Stimulated activated CD8-positive, alpha-beta memory T cell treated with anti-CD3 and anti-CD28 coated beads, Interleukin-12 subunit alpha, Interleukin-12 subunit beta, amount 100 ng/mL, for 24 hours (primary cell): ENCODE results near the gene TENT5A.
A peak's percentile ranks its signal among the peaks of the same experiment; 100 is the strongest.
"Not testable (repeated sequence)": the region's sequence is repeated elsewhere in the genome, so short reads cannot be mapped to it uniquely, and the experiment has no call there.

Experiments
- DNase-seq: peaks from one replicate; pipeline ENCODE4 v3.0.0-alpha.2; 2020; ENCODE audit errors: extremely low read depth

The TENT5A gene

DNA sequence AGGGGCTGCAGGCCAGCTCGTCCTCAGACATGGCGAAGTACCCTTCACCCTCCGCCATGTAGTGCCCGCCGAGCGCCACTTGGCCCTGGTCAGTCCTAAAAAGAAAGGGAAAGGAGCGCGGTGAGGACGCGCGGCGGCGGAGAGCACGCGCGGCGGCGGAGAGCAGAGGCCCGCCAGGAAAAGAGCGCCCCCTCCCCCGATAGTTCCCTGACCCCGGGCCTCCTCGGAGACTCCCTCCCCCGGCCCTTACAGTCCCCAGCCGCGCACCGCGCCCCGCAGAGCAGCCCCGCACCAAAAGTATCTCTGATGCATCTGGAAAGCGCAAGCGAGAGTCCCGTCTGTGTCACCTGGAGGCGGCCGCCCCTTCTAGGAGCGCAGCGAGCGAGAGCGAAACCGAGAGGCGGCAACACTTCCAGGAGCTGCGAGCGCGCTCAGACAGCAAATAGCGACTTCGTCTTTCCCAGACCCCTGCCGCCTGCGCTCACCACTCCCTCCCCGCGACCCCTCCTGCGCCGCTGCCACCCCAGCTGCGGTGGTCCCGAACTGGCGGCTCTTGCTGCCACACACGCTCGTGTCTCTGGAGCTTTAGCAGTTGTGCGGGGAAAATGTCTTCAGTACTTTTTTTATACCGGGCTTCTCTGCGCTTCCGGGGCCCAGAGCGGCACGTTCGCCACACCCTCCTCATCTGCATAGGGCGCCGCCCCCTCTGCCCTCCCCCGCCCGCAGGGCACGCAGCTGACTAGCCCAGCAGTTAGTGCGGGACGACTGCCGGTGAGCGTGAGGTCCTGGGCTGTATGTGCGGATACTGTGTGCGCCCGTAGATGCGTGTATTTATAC lies at the start of gene TENT5A:
Gene TENT5A, minus strand, starts transcription at position 598 of the 837 bp plus-strand sequence. Its CDS starts 540 bp downstream, at position 58.
- DNase-seq: peak; percentile 49

GRCh38 chr6:81801489-81801888 lies 49.0 kb upstream of the TENT5A start:
- no peak for DNase-seq

DNA sequence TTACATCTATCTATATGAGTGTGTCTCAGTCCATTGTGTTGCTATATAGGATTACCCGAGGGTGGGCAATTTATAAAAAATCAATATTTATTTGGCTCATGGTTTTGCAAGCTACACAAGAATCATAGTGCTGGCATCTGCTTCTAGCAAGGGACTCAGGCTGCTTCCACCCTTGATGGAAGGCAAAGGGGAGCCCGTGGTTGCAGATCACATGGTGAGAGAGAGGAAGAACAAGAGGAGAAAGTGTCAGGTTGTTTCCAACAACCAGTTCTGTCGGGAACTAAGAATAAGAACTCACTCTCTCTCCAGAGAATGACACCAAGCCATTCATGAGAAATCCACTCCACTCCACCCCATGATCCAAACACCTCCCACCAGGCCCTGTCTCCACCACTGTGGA lies 48.2 kb upstream of the TENT5A start:
- DNase-seq: no peak

GRCh38 chr6:81799323-81799722 lies 46.8 kb upstream of the TENT5A start:
- DNase-seq: no peak

DNA sequence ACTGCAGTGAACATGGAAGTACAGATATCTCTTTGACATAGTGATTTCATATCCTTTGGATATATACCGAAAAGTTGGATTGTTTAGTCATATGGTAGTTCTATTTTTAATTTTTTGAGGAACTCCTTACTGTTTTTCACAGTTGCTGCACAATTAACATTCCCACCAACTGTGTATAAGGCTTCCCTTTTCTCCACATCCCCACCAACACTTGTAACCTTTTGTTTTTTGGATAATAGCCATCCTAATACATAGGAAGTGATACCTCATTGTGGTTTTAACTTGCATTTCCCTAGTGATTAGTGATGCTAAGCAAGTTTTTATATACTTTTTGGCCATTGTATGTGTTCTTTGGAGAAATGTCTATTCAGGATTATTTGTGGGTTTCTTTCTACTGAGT lies 45.1 kb upstream of the TENT5A start:
- no peak for DNase-seq

DNA sequence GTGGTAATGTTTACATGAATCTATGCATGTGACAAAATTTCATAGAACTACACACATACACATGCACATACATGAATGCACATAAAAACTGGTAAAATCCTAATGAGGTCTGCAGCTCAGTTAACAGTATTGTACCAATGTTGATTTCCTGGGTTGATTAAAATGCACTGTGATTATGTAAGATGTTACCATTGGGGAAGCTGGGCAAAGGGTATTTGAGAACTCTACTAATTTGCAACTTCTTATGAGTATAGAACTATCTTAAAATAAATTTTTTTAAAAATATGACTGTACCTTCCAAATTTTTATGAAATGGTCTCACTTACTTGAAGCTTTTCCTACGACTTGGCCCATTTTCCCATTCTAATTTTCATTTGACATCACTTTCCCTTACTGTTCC lies 43.4 kb upstream of the TENT5A start:
- DNase-seq: no peak

- no peak for DNase-seq
Observed at GRCh38 chr6:81793821-81794475, 41.5 kb upstream of the TENT5A start.

DNA sequence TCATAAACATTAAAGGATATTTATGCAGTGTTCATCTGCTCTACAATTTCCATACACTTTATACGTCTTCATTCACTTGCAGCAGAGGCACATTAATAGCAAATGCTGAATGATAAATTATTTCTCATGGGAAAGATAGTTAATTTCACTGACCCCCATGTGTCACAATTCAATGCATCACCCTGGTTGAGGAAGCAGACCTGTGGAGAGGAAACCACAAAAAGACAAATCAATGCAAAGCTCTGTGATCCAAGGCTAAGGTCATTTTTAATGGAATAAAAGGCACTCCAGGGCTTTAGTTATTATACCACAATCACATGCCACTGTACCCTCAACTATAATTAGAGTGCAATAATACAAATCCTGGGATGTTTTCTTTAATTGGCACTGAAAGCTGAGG lies 40.3 kb upstream of the TENT5A start:
- no peak for DNase-seq

DNA sequence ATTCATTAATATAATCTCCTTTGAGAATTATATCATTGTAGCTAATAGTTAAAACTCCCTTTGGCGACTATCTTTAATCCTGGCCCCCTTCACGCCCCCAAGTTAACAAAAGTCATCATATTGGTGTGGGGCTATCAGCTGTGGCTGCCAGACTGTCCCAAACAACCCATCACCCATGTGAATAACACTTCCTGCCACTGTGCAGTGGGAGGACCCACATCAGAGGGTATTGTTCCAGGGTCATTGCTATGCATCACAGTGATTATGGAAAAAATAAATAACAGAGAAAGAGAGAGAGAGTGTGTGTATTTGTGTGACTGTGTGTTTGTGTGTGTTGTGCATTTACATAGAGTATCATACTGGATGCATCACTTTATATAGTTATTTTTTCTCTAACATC lies 39.3 kb upstream of the TENT5A start:
- no peak for DNase-seq

GRCh38 chr6:81790034-81790433 lies 37.6 kb upstream of the TENT5A start:
- no peak for DNase-seq

DNA sequence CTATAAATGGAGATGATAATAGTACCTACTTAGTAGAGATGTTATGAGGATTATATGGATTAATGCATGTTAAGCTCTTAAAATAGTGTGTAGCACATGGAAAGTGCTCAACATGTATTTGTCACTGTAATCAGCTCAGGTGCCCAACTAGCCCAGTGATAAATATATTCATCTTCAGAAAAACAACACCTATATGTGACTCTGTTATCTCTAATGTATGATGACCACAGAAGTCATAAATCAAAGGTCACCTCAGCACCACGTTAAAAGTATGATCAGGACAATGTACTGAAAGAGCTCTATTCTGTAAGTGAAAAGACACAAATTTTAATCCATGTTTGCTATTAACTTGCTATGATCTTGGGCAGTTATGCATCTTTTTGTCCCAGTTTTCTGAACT lies 36.8 kb upstream of the TENT5A start:
- no peak for DNase-seq

- DNase-seq: no peak
Observed at GRCh38 chr6:81788748-81789147, 36.3 kb upstream of the TENT5A start.

DNA sequence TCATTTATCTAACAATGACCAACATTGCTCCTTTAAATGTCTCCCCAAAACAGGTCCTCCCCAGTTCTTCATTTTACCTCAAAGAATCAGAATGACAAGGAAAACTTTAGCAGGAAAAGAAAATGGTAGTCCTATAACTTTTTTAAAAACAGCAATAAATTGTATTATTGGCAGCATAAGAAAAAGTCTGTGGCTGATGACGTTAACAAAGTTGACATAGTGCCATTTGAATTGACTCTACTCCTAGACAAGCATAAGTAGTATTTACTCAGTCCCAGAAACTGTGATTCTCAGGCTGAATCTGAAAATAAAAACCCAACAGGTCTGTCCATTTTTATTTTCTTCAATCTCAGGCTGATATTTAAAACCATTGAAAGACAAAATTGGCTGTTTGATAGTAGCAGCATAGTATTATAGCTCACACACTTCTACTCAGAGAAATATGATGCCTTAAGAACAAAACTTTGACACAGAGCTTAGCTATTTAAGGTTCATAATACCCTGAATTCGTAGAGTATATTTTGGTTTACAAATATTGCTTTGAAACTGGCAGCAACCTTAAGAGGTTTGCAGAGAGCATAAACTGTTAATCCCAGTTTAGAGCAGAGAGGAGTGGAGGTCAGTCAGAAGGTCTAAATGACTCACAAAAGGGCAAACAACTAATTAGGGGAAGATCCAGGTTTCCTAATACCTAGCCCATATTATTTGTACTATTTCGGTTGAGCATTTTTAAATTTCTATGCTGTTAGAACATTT lies 35.0 kb upstream of the TENT5A start:
- DNase-seq: no peak

DNA sequence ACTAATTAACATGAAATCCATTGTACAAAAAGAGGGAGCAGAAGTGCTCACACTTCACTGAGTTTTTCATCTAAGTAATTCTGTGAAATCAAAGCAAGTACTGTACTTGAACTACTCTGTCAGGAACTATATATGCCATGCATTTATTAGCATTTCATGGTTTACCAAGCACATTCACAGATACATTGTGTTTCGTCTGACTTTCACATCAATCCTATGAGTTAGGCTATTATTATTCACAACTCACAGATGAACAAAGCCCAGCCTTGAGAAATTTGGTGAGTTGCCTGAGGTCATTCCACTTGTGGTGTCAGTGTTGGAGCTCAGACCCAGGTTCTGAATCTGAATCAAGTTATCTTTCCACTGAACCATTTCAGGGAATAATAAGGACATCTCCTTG lies 33.7 kb upstream of the TENT5A start:
- DNase-seq: no peak

DNA sequence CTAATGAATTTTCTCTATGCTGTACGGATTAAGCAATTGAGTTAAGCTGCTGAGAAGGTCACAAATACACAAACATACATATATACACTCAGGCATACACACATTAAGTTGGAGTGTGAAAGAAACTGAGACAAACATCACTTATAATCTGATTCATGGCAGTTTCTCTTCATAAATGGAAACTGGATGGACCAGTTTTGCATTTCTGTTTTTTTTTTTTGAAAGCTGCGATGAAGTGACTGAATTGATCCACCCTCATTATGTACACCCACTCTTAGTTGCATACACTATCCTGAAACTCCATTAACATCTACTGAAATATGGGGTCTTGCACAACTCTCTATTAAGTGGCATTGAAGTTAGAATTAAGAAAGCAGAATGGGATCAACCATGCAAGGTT lies 32.9 kb upstream of the TENT5A start:
- no peak for DNase-seq

GRCh38 chr6:81783893-81784292 lies 31.4 kb upstream of the TENT5A start:
- DNase-seq: no peak

GRCh38 chr6:81781624-81782023 lies 29.1 kb upstream of the TENT5A start:
- no peak for DNase-seq

- DNase-seq: no peak
Observed at GRCh38 chr6:81777586-81778268, 25.2 kb upstream of the TENT5A start.

GRCh38 chr6:81776219-81776618 lies 23.7 kb upstream of the TENT5A start:
- not testable (repeated sequence) for DNase-seq

GRCh38 chr6:81774542-81774941 lies 22.1 kb upstream of the TENT5A start:
- no peak for DNase-seq

- DNase-seq: no peak
Observed at GRCh38 chr6:81773887-81774286, 21.4 kb upstream of the TENT5A start.

DNA sequence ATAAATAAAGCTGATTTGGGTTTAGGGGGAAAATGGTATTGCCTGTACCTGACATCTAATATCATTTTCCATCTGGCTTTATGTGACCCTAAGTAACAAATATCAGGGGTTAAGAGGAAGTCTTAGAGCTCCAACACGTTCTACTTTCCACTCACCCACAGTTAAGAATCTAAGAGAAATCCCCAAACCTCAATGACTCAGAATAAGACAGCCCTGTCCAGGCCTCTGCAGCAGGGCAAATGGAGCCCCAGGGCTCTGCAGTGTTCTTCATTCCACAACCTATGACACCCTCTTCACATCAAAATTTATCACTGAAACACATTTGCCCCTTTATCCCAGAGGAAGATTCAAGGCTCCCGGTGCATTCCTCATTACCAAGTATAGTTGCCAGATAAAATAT lies 20.3 kb upstream of the TENT5A start:
- DNase-seq: no peak
